Testis (tissue), 3 donors: ENCODE data around the gene COX17. TPM values are rescaled to one million over a fixed set of nuclear protein-coding genes. Genes with fewer than 3 reads are reported as not detected.

ENCODE experiments used
- DNase-seq: peaks from one replicate; pipeline ENCODE4 v3.0.0-alpha.2; 2019
- H3K27ac ChIP-seq, 2 donors: fragments of 200-600 bp; sonication (generic); one replicate each; pipeline ENCODE4 v1.5.1; 2019
- H3K27me3 ChIP-seq: fragments of 200-600 bp; sonication (generic); one replicate; pipeline ENCODE4 v1.5.1; 2019
- H3K36me3 ChIP-seq: fragments of 200-600 bp; sonication (generic); one replicate; pipeline ENCODE4 v1.5.1; 2017; ENCODE audit warnings: low read depth; ENCODE audit errors: missing control alignments
- H3K4me1 ChIP-seq: fragments of 200-600 bp; sonication (generic); one replicate; pipeline ENCODE4 v1.5.1; 2019
- H3K4me3 ChIP-seq, 2 donors: fragments of 200-600 bp; sonication (generic); one replicate each; pipeline ENCODE4 v1.5.1; 2017 to 2019
- H3K9me3 ChIP-seq: fragments of 200-600 bp; sonication (generic); one replicate; pipeline ENCODE4 v1.5.1; 2017
- POLR2A ChIP-seq: fragments of 450-650 bp; IDR thresholded peaks from one replicate; pipeline ENCODE4 v1.6.1; 2017; ENCODE audit warnings: antibody characterized with exemption, mild to moderate bottlenecking, moderate library complexity
- WGBS, 2 donors: methylation state at CpG; one replicate each; pipeline ENCODE4 v1.1.5; 2018; 5-methylcytosine and 5-hydroxymethylcytosine counted together
- intact Hi-C: fragments of 100-400 bp; cut with DNase I; formaldehyde crosslinking; loops from one replicate; pipeline ENCODE4 v1.15.1; 2023; ENCODE audit warnings: low total_unique reads
- polyA plus RNA-seq: library from polyadenylated mRNA; stranded (reverse); fragments of 350-450 nt; fragmentation: Illumina TruSeq; extraction: RNeasy Lipid Tissue Mini Kit (QIAGEN cat#74804); gene quantifications from one replicate; pipeline ENCODE4 v1.2.3, GENCODE V29; 2014; ENCODE audit warnings: low read depth, low replicate concordance; ENCODE audit not compliant: insufficient read depth
- total RNA-seq, 2 donors: library from RNA; depleted of rRNA; stranded (reverse); fragments of >200 nt; gene quantifications; one replicate each; pipeline ENCODE4 v1.2.3, GENCODE V29; 2016
- TF ChIP-seq, protein P1 (sequence below), 3 experiments: fragments of 450-650 bp in 2 of 3; fragments of 200-600 bp in 1 of 3; sonication (generic) in 1 of 3; IDR thresholded peaks; one replicate each; pipeline ENCODE4 v1.5.1; 2016 to 2019; ENCODE audit warnings: antibody characterized with exemption in 3 of 3, mild to moderate bottlenecking in 2 of 3, moderate library complexity in 1 of 3

Gene COX17
- total and polyA plus RNA-seq, 3 donors from 2014 or later: 35.4 to 81.7 (median 39.1) TPM

DNA sequence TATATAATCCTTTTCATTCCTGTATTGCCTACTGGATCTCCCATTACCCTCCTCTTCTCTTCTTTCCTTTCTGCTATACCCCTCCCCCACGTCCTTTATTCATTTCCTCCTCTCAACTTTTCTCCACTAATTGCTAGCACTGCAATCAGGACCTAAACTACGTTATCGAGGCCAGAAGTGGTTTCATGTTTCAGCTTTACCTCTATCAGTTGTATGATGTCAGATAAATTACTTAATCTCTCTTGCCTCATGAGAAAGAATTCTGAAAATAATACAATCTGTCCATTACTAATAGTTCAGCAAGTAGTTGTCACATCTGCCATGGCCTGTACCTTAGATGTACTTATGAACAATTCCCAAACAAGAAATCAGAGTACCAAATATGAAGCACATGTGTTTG lies 27.4 kb downstream of the COX17 start:
- intact Hi-C loops: no loop called here

DNA sequence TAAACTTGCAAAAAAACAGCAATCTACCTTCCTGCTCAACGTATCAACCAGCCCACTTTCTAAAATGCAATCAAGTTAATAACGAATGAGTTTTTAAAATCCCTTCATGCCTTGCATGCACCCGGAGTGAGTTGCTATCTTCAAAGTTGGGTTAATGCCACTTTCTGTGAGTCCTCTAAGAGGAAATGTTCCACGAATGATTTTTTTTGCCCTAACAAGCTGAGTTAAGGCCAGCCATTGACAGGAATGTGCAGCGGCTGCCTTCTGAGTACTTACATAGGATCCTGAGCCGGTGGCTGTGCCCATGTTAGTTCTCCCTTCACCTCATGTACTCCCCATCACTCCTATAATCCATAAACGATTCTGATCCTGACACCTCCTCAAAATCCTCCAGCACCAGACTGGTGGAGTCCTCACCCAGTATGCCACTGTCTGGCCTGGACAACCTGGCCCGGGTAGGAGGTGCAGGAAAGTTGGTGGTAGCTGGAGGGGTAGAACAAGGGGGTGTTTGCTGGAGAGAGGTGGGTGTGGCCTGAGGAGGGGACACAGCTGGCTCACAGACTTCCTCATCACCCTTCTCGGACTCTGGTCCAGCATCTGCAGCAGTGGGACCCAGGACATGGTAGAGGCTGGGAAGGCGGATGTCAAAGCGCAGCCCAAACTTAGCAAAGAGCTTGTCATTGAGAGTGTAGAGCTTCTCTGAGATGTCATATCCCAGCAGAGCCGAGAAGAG lies 29.2 kb downstream of the COX17 start:
- intact Hi-C loops: no loop called here
- WGBS, 2 donors: 71% methylated on average over 12 of the region's 12 CpGs
- DNase-seq: no peak
- Histone ChIP-seq H3K4me3 (no peak overlapping the region), H3K27me3 (no peaks in the 10 kb centered on the region), H3K36me3 (no peaks in the 10 kb centered on the region), H3K9me3 (no peaks in the 10 kb centered on the region), H3K4me1 (peaks cover 9% of the 10 kb centered on the region), H3K27ac (peak overlapping the region; percentile 28 to 72)
- TF ChIP-seq, protein P1, sequence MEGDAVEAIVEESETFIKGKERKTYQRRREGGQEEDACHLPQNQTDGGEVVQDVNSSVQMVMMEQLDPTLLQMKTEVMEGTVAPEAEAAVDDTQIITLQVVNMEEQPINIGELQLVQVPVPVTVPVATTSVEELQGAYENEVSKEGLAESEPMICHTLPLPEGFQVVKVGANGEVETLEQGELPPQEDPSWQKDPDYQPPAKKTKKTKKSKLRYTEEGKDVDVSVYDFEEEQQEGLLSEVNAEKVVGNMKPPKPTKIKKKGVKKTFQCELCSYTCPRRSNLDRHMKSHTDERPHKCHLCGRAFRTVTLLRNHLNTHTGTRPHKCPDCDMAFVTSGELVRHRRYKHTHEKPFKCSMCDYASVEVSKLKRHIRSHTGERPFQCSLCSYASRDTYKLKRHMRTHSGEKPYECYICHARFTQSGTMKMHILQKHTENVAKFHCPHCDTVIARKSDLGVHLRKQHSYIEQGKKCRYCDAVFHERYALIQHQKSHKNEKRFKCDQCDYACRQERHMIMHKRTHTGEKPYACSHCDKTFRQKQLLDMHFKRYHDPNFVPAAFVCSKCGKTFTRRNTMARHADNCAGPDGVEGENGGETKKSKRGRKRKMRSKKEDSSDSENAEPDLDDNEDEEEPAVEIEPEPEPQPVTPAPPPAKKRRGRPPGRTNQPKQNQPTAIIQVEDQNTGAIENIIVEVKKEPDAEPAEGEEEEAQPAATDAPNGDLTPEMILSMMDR (IDR thresholded peaks at IDR 0.05): no peak
- TF ChIP-seq POLR2A: no peak

More for the DNA sequence above, 27.4 kb downstream of the COX17 start:
- WGBS, 2 donors: 63 to 76% methylated on average over 3 of the region's 3 CpGs
- Histone ChIP-seq H3K4me3 (no peak overlapping the region), H3K27ac (no peak overlapping the region), H3K9me3 (no peaks in the 10 kb centered on the region), H3K27me3 (no peaks in the 10 kb centered on the region), H3K36me3 (no peaks in the 10 kb centered on the region), H3K4me1 (peaks cover 9% of the 10 kb centered on the region)
- no peak for TF ChIP-seq POLR2A
- TF ChIP-seq, protein P1 (IDR thresholded peaks at IDR 0.05): no peak
- no peak for DNase-seq

DNA sequence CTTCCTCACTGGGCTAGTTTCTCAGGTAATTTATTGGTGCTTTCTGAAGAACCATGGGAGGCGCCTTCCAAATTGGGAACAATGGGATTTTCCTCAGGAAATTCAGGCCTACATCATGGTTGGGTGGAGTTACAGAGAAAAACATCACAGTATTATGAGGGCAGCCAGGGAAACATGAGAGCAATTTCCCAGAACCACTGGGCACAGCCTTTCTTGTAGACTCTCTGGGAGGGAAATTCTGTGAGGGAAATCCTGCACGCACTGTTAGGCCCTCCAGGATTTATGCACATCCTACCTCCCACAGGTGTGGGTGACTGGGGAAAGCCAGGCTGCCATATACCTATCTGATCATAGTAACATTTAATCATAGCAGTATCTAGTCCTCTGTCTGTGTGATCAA lies 30.0 kb downstream of the COX17 start:
- intact Hi-C loops: no loop called here
- H3K9me3 ChIP-seq: no peaks in the 10 kb centered on the region
- H3K27ac ChIP-seq: peak overlapping the region in 1 of 2 donors; percentile 72

DNA sequence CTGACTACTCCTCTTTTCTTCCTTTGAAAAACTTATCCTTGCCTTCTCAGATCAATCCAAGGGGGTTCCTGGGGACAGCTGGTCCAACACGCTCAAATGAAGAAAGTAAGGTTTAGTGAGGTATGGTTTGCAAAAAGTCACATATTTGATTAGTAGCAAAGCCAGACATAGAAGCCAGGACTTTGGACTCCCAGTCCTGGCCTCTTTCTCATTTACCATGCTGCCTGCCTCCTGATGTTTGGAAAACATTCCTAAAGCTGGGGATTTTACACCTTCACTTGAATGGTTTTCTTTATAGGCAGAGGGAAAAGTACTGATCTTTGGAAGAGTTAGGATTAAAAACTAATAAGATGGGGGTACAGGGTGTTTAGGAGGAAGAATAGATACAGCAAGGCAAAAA lies 31.4 kb downstream of the COX17 start:
- no peaks in the 10 kb centered on the region for H3K9me3 ChIP-seq
- no peaks in the 10 kb centered on the region for H3K27me3 ChIP-seq
- H3K4me1 ChIP-seq: peaks cover 9% of the 10 kb centered on the region
- H3K27ac ChIP-seq: no peak overlapping the region
- H3K4me3 ChIP-seq: no peak overlapping the region
- 33 to 74% methylated on average over 1 of the region's 1 CpG for WGBS, 2 donors
- no peak for DNase-seq
- H3K36me3 ChIP-seq: no peaks in the 10 kb centered on the region
- intact Hi-C loops: no loop called here
- TF ChIP-seq POLR2A: no peak
- TF ChIP-seq, protein P1 (IDR thresholded peaks at IDR 0.05): no peak

More for the DNA sequence above, 30.0 kb downstream of the COX17 start:
- 71 to 91% methylated on average over 2 of the region's 2 CpGs for WGBS, 2 donors
- Histone ChIP-seq H3K27me3 (no peaks in the 10 kb centered on the region), H3K4me3 (no peak overlapping the region), H3K36me3 (no peaks in the 10 kb centered on the region), H3K4me1 (peaks cover 9% of the 10 kb centered on the region)
- no peak for DNase-seq
- TF ChIP-seq, protein P1 (IDR thresholded peaks at IDR 0.05): no peak
- no peak for TF ChIP-seq POLR2A

DNA sequence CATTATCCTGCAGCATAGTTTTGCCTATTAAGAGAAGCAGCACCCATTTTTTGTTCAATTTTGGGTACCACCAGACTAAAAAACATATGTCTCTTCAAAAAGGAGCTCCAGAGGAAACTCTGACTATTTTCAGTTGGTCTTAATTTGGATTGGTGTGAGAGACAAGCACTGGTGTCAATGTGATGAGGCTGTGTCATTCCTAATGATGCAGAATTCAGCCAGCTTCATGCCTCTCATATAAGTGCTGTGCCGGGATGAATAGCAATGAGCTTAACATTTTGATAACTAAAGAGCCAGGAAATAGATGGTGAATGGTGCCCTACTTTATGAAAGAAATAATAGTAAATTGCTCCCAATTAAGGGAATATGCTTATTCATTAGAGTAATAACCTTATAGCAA lies 32.7 kb downstream of the COX17 start:
- no peak overlapping the region for H3K4me3 ChIP-seq
- H3K36me3 ChIP-seq: no peaks in the 10 kb centered on the region
- H3K27ac ChIP-seq: no peak overlapping the region
- no peak for DNase-seq
- H3K4me1 ChIP-seq: peaks cover 9% of the 10 kb centered on the region
- no peaks in the 10 kb centered on the region for H3K27me3 ChIP-seq
- WGBS, 2 donors: 71 to 84% methylated on average over 1 of the region's 1 CpG
- intact Hi-C loops: no loop called here
- no peaks in the 10 kb centered on the region for H3K9me3 ChIP-seq
- TF ChIP-seq, protein P1 (IDR thresholded peaks at IDR 0.05): no peak
- TF ChIP-seq POLR2A: no peak
